ENCODE results near the gene INSR. TPM values are rescaled to one million over a fixed set of nuclear protein-coding genes. Genes with fewer than 3 reads are reported as not detected.
"Not testable (repeated sequence)": the region's sequence is repeated elsewhere in the genome, so short reads cannot be mapped to it uniquely, and the experiment has no call there.

Gene INSR
- total and polyA plus RNA-seq, 4 donors: 5.8 to 64.6 (median 20.9) TPM

DNA sequence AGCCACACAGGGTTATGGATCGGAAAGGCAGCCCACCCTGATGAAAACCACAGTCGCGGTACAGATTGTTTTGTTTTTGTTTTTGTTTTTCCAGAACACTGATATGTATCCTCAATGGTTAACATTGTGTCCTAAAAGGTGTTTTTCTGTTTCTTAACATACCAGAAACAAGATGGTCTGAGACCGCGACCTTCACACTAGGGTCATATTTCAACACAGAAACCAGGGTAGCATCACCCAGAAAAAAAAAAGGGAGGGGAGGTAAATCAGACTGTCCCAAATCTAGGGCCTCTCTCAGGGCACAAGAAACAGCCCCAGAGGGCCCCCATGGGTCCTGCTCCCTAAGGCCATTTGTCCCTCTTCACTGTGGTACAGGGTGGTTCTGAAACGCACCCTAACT lies 66.5 kb downstream of the INSR start:
- DNase-seq (no peak), ATAC-seq (ENCODE audit: insufficient read depth, low FRiP score) (no peak)
- Histone ChIP-seq H3K27me3 (ENCODE audit: control insufficient read depth in 3 of 3, insufficient read depth in 3 of 3, low read length in 2 of 3) (no peaks in the 10 kb centered on the region), H3K27ac (ENCODE audit: low read depth in 1 of 2, low read length in 1 of 2) (no peak overlapping the region), H3K4me3 (no peak overlapping the region), H3K9me3 (ENCODE audit: control insufficient read depth in 4 of 4, insufficient read depth in 3 of 4, low read length in 3 of 4) (peaks cover 0 to 2% (median 0%) of the 10 kb centered on the region in 4 donors), H3K4me1 (ENCODE audit: control insufficient read depth in 5 of 5, insufficient read depth in 5 of 5, low read length in 5 of 5) (peaks cover 4 to 14% (median 8%) of the 10 kb centered on the region in 5 donors), H3K36me3 (ENCODE audit: control insufficient read depth in 4 of 4, insufficient read depth in 4 of 4, low read length in 4 of 4) (no peaks in the 10 kb centered on the region), H3K9ac (ENCODE audit: insufficient read depth in 1 of 2, low read length in 2 of 2) (peak overlapping the region; percentile 11 to 46)
- TF ChIP-seq, protein P1, sequence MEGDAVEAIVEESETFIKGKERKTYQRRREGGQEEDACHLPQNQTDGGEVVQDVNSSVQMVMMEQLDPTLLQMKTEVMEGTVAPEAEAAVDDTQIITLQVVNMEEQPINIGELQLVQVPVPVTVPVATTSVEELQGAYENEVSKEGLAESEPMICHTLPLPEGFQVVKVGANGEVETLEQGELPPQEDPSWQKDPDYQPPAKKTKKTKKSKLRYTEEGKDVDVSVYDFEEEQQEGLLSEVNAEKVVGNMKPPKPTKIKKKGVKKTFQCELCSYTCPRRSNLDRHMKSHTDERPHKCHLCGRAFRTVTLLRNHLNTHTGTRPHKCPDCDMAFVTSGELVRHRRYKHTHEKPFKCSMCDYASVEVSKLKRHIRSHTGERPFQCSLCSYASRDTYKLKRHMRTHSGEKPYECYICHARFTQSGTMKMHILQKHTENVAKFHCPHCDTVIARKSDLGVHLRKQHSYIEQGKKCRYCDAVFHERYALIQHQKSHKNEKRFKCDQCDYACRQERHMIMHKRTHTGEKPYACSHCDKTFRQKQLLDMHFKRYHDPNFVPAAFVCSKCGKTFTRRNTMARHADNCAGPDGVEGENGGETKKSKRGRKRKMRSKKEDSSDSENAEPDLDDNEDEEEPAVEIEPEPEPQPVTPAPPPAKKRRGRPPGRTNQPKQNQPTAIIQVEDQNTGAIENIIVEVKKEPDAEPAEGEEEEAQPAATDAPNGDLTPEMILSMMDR (IDR thresholded peaks at IDR 0.05; ENCODE audit: control extremely low read depth, extremely low read depth): no peak
- 88 to 93% methylated on average over 6 of the region's 6 CpGs for WGBS, 2 donors

DNA sequence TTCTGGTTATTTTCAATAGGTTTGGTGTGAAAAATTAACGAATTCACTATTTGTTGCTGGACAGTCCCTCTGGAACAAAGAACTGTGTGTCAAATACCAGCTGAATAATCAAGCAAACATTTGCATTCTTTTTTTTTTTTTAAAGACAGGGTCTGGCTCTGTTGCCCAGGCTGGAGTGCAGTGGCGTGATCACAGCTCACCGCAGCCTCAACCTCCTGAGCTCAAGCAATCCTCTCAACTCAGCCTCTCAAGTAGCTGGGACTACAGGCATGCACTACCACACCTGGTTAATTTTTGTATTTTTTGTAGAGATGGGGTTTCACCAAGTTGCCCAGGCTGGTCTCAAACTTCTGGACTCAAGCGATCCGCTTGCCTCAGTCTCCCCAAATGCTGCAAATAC lies 67.1 kb downstream of the INSR start:
- not testable (repeated sequence) for H3K9me3 ChIP-seq (ENCODE audit: control insufficient read depth in 4 of 4, insufficient read depth in 3 of 4, low read length in 3 of 4); DNase-seq; H3K9ac ChIP-seq (ENCODE audit: insufficient read depth in 1 of 2, low read length in 2 of 2); H3K27ac ChIP-seq (ENCODE audit: low read depth in 1 of 2, low read length in 1 of 2); H3K4me3 ChIP-seq; H3K36me3 ChIP-seq (ENCODE audit: control insufficient read depth in 4 of 4, insufficient read depth in 4 of 4, low read length in 4 of 4); H3K27me3 ChIP-seq (ENCODE audit: control insufficient read depth in 3 of 3, insufficient read depth in 3 of 3, low read length in 2 of 3); ATAC-seq (ENCODE audit: insufficient read depth, low FRiP score)
- 94 to 95% methylated on average over 5 of the region's 5 CpGs for WGBS, 2 donors
- H3K4me1 ChIP-seq (ENCODE audit: control insufficient read depth in 5 of 5, insufficient read depth in 5 of 5, low read length in 5 of 5): peaks cover 4 to 14% (median 8%) of the 10 kb centered on the region in 5 donors

GRCh38 chr19:7226739-7227138 lies 67.5 kb downstream of the INSR start:
- H3K9me3 ChIP-seq (ENCODE audit: control insufficient read depth in 4 of 4, insufficient read depth in 3 of 4, low read length in 3 of 4): peaks cover 0 to 2% (median 0%) of the 10 kb centered on the region in 4 donors
- H3K9ac ChIP-seq (ENCODE audit: insufficient read depth in 1 of 2, low read length in 2 of 2): no peak overlapping the region
- H3K4me1 ChIP-seq (ENCODE audit: control insufficient read depth in 5 of 5, insufficient read depth in 5 of 5, low read length in 5 of 5): peaks cover 4 to 17% (median 8%) of the 10 kb centered on the region in 5 donors
- no peak overlapping the region for H3K4me3 ChIP-seq
- no peak overlapping the region for H3K27ac ChIP-seq (ENCODE audit: low read depth in 1 of 2, low read length in 1 of 2)
- TF ChIP-seq, protein P1 (IDR thresholded peaks at IDR 0.05; ENCODE audit: control extremely low read depth, extremely low read depth): no peak
- no peak for ATAC-seq (ENCODE audit: insufficient read depth, low FRiP score)
- no peaks in the 10 kb centered on the region for H3K27me3 ChIP-seq (ENCODE audit: control insufficient read depth in 3 of 3, insufficient read depth in 3 of 3, low read length in 2 of 3)
- H3K36me3 ChIP-seq (ENCODE audit: control insufficient read depth in 4 of 4, insufficient read depth in 4 of 4, low read length in 4 of 4): no peaks in the 10 kb centered on the region
- peak in 2 of 3 donors; percentile 55 to 77 for DNase-seq

GRCh38 chr19:7225741-7226140 lies 68.5 kb downstream of the INSR start:
- TF ChIP-seq, protein P1 (IDR thresholded peaks at IDR 0.05; ENCODE audit: control extremely low read depth, extremely low read depth): no peak
- no peak for DNase-seq
- H3K27ac ChIP-seq (ENCODE audit: low read depth in 1 of 2, low read length in 1 of 2): no peak overlapping the region

More at GRCh38 chr19:7225741-7226140, 68.5 kb downstream of the INSR start:
- WGBS, 2 donors: 82 to 89% methylated on average over 10 of the region's 10 CpGs
- H3K4me1 ChIP-seq (ENCODE audit: control insufficient read depth in 5 of 5, insufficient read depth in 5 of 5, low read length in 5 of 5): peaks cover 4 to 17% (median 8%) of the 10 kb centered on the region in 5 donors
- no peak overlapping the region for H3K9ac ChIP-seq (ENCODE audit: insufficient read depth in 1 of 2, low read length in 2 of 2)
- no peaks in the 10 kb centered on the region for H3K27me3 ChIP-seq (ENCODE audit: control insufficient read depth in 3 of 3, insufficient read depth in 3 of 3, low read length in 2 of 3)
- H3K36me3 ChIP-seq (ENCODE audit: control insufficient read depth in 4 of 4, insufficient read depth in 4 of 4, low read length in 4 of 4): no peaks in the 10 kb centered on the region
- peaks cover 0 to 2% (median 0%) of the 10 kb centered on the region in 4 donors for H3K9me3 ChIP-seq (ENCODE audit: control insufficient read depth in 4 of 4, insufficient read depth in 3 of 4, low read length in 3 of 4)
- no peak overlapping the region for H3K4me3 ChIP-seq
- ATAC-seq (ENCODE audit: insufficient read depth, low FRiP score): no peak

Data from lung (tissue), 12 donors.